ENCODE measurements around the gene PLXNA4. TPM values are rescaled to one million over a fixed set of nuclear protein-coding genes. Genes with fewer than 3 reads are reported as not detected.

The PLXNA4 gene
- total and polyA plus RNA-seq, 2 experiments from 2014 or later = 0.08 to 0.80 TPM

DNA sequence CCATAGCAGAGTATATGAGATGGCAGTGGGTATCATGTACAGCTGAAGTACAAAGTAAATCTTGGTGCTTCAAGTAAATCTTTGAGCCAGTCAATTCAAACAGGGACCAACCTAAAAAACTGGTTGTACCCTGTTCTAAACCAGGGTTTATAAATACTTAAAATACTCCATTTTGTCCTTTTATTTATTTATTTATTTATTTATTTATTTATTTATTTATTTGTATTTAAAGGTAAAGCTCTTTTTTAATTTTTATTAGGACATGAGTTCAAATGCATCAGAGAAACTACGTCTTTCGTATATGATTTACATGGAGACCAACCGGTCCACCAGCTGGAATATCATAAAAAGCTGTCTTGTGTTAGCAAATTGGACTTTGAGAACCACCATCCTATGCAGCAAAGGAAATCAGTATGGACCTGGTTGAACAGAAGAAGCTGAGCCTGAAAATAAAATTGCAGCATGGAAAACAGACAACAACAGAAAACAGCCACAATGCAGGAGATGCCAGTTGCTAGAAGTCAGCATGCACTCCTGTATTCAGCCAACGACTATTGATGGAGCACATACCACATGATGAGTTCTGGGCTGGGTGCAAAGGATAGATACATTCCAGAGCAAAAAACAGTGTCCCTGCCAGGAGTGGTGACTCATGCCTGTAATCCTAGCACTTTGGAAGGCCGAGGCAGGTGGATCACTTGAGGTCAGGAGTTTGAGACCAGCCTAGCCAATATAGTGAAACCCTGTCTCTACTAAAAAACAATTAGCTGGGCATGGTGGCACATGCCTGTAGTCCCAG, 60.0 kb downstream of the PLXNA4 start:
- H3K36me3 Mint-ChIP-seq (ENCODE audit: low read depth) = no peaks in the 10 kb centered on the region

DNA sequence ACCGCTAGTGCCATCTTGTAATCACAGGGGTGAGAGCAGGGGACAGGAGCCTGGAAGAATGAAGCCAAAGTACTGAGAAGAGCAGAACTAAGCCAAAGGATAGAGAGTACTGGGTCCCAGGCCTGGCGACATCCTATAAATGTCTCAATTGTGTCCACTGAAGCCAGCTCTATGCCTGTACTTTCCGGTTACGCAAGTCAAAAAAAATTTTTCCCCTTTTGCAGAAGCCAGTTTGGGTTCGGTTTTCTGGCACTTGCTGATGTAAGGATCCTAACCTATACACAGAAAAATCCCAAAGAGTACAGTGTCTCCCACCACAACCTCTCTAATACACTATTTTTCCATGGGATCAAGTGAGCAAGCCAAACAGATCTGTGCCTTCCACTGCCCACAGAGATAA, 61.1 kb downstream of the PLXNA4 start:
- 0 out of 2 replicates have a peak, but pooled peaks cover 7% of the 10 kb centered on the region for H3K9me2 ChIP-seq (ENCODE audit: insufficient read depth)
- Mint-ChIP-seq H3K27me3 (ENCODE audit: insufficient read depth, low read depth, poor library complexity) (no peaks in the 10 kb centered on the region), H3K9me3 (no peaks in the 10 kb centered on the region), H3K36me3 (ENCODE audit: low read depth) (no peaks in the 10 kb centered on the region), H3K27ac (no peak overlapping the region), H3K4me3 (no peak overlapping the region), H3K4me1 (peaks cover 2% of the 10 kb centered on the region; the same call in 1 of the 3 replicates)
- H3K36me3 ChIP-seq (ENCODE audit: insufficient read depth) = no peaks in the 10 kb centered on the region
- no peaks in the 10 kb centered on the region for H3K79me2 ChIP-seq (replicated peaks; ENCODE audit: insufficient read depth)
- no peaks in the 10 kb centered on the region for H3F3A ChIP-seq (replicated peaks; ENCODE audit: low read depth)
- no peaks in the 10 kb centered on the region for H3K4me1 ChIP-seq (ENCODE audit: insufficient read depth)
- H3K27ac ChIP-seq (ENCODE audit: low read depth) = no peak overlapping the region
- DNase-seq (ENCODE audit: low spot score) = no peak
- no peak overlapping the region for H2AFZ ChIP-seq
- no peaks in the 10 kb centered on the region for H4K20me1 ChIP-seq (replicated peaks; ENCODE audit: insufficient read depth)
- no peaks in the 10 kb centered on the region for H3K27me3 ChIP-seq (ENCODE audit: insufficient read depth)
- H3K4me2 ChIP-seq = no peak overlapping the region
- no peak overlapping the region for H3K4me3 ChIP-seq
- no peak for ATAC-seq
- no peak for TF ChIP-seq ZNF331 (CRISPR knock-in tag; IDR thresholded peaks at IDR 0.05; ENCODE audit: low read depth)
- TF ChIP-seq, protein P1, sequence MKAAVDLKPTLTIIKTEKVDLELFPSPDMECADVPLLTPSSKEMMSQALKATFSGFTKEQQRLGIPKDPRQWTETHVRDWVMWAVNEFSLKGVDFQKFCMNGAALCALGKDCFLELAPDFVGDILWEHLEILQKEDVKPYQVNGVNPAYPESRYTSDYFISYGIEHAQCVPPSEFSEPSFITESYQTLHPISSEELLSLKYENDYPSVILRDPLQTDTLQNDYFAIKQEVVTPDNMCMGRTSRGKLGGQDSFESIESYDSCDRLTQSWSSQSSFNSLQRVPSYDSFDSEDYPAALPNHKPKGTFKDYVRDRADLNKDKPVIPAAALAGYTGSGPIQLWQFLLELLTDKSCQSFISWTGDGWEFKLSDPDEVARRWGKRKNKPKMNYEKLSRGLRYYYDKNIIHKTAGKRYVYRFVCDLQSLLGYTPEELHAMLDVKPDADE (IDR thresholded peaks at IDR 0.05) = no peak
- TF ChIP-seq, protein P2, sequence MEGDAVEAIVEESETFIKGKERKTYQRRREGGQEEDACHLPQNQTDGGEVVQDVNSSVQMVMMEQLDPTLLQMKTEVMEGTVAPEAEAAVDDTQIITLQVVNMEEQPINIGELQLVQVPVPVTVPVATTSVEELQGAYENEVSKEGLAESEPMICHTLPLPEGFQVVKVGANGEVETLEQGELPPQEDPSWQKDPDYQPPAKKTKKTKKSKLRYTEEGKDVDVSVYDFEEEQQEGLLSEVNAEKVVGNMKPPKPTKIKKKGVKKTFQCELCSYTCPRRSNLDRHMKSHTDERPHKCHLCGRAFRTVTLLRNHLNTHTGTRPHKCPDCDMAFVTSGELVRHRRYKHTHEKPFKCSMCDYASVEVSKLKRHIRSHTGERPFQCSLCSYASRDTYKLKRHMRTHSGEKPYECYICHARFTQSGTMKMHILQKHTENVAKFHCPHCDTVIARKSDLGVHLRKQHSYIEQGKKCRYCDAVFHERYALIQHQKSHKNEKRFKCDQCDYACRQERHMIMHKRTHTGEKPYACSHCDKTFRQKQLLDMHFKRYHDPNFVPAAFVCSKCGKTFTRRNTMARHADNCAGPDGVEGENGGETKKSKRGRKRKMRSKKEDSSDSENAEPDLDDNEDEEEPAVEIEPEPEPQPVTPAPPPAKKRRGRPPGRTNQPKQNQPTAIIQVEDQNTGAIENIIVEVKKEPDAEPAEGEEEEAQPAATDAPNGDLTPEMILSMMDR (conservative IDR thresholded peaks at IDR 0.05; ENCODE audit: low read depth in 2 of 2) = no peak
- no peak for TF ChIP-seq NANOG (IDR thresholded peaks at IDR 0.05; ENCODE audit: borderline replicate concordance)
- no peak for TF ChIP-seq JUNB (IDR thresholded peaks at IDR 0.05; ENCODE audit: unreplicated experiment)
- no peak for TF ChIP-seq ZNF114 (CRISPR knock-in tag; IDR thresholded peaks at IDR 0.05)
- TF ChIP-seq, protein P3, sequence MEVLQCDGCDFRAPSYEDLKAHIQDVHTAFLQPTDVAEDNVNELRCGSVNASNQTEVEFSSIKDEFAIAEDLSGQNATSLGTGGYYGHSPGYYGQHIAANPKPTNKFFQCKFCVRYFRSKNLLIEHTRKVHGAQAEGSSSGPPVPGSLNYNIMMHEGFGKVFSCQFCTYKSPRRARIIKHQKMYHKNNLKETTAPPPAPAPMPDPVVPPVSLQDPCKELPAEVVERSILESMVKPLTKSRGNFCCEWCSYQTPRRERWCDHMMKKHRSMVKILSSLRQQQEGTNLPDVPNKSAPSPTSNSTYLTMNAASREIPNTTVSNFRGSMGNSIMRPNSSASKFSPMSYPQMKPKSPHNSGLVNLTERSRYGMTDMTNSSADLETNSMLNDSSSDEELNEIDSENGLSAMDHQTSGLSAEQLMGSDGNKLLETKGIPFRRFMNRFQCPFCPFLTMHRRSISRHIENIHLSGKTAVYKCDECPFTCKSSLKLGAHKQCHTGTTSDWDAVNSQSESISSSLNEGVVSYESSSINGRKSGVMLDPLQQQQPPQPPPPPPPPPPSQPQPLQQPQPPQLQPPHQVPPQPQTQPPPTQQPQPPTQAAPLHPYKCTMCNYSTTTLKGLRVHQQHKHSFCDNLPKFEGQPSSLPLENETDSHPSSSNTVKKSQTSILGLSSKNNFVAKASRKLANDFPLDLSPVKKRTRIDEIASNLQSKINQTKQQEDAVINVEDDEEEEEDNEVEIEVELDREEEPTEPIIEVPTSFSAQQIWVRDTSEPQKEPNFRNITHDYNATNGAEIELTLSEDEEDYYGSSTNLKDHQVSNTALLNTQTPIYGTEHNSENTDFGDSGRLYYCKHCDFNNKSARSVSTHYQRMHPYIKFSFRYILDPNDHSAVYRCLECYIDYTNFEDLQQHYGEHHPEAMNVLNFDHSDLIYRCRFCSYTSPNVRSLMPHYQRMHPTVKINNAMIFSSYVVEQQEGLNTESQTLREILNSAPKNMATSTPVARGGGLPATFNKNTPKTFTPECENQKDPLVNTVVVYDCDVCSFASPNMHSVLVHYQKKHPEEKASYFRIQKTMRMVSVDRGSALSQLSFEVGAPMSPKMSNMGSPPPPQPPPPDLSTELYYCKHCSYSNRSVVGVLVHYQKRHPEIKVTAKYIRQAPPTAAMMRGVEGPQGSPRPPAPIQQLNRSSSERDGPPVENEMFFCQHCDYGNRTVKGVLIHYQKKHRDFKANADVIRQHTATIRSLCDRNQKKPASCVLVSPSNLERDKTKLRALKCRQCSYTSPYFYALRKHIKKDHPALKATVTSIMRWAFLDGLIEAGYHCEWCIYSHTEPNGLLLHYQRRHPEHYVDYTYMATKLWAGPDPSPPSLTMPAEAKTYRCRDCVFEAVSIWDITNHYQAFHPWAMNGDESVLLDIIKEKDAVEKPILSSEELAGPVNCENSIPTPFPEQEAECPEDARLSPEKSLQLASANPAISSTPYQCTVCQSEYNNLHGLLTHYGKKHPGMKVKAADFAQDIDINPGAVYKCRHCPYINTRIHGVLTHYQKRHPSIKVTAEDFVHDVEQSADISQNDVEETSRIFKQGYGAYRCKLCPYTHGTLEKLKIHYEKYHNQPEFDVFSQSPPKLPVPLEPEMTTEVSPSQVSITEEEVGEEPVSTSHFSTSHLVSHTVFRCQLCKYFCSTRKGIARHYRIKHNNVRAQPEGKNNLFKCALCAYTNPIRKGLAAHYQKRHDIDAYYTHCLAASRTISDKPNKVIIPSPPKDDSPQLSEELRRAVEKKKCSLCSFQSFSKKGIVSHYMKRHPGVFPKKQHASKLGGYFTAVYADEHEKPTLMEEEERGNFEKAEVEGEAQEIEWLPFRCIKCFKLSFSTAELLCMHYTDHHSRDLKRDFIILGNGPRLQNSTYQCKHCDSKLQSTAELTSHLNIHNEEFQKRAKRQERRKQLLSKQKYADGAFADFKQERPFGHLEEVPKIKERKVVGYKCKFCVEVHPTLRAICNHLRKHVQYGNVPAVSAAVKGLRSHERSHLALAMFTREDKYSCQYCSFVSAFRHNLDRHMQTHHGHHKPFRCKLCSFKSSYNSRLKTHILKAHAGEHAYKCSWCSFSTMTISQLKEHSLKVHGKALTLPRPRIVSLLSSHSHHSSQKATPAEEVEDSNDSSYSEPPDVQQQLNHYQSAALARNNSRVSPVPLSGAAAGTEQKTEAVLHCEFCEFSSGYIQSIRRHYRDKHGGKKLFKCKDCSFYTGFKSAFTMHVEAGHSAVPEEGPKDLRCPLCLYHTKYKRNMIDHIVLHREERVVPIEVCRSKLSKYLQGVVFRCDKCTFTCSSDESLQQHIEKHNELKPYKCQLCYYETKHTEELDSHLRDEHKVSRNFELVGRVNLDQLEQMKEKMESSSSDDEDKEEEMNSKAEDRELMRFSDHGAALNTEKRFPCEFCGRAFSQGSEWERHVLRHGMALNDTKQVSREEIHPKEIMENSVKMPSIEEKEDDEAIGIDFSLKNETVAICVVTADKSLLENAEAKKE (CRISPR knock-in tag; IDR thresholded peaks at IDR 0.05) = no peak

More for the DNA sequence above, 60.0 kb downstream of the PLXNA4 start:
- no peaks in the 10 kb centered on the region for H3K27me3 ChIP-seq (ENCODE audit: insufficient read depth)
- H3K4me1 Mint-ChIP-seq = peaks cover 8% of the 10 kb centered on the region
- no peaks in the 10 kb centered on the region for H3K4me1 ChIP-seq (ENCODE audit: insufficient read depth)
- no peak overlapping the region for H3K4me3 Mint-ChIP-seq
- H4K20me1 ChIP-seq (replicated peaks; ENCODE audit: insufficient read depth) = no peaks in the 10 kb centered on the region
- no peak overlapping the region for H3K27ac ChIP-seq (ENCODE audit: low read depth)
- no peak for TF ChIP-seq EZH2phosphoT487 (IDR thresholded peaks at IDR 0.05; ENCODE audit: unreplicated experiment)
- H3K9me3 Mint-ChIP-seq = no peaks in the 10 kb centered on the region
- H3K27me3 Mint-ChIP-seq (ENCODE audit: insufficient read depth, low read depth, poor library complexity) = no peaks in the 10 kb centered on the region
- no peak overlapping the region for H3K27ac Mint-ChIP-seq
- H3K36me3 ChIP-seq (ENCODE audit: insufficient read depth) = no peaks in the 10 kb centered on the region
- no peaks in the 10 kb centered on the region for H3K79me2 ChIP-seq (replicated peaks; ENCODE audit: insufficient read depth)
- 0 out of 2 replicates have a peak, but pooled peaks cover 7% of the 10 kb centered on the region for H3K9me2 ChIP-seq (ENCODE audit: insufficient read depth)
- ATAC-seq (no peak), DNase-seq (ENCODE audit: low spot score) (no peak)
- no peak overlapping the region for H2AFZ ChIP-seq
- no peak overlapping the region for H3K4me3 ChIP-seq
- H3F3A ChIP-seq (replicated peaks; ENCODE audit: low read depth) = no peaks in the 10 kb centered on the region
- H3K4me2 ChIP-seq = no peak overlapping the region

All from GM23338 (cell line).